ENCODE data around the gene OPCML. TPM values are rescaled to one million over a fixed set of nuclear protein-coding genes. Genes with fewer than 3 reads are reported as not detected.

Gene OPCML
- total RNA-seq, 4 donors from 2014 or later: 0.15 TPM; not detected in 3

GRCh38 chr11:132942611-132943356 lies 589.5 kb downstream of the OPCML start:
- peak overlapping the region; percentile 42 for H3K4me3 ChIP-seq
- peaks cover 15% of the 10 kb centered on the region for H3K4me1 ChIP-seq
- no peak overlapping the region for H3K27ac ChIP-seq
- peaks cover 44% of the 10 kb centered on the region for H3K27me3 ChIP-seq
- no peak for DNase-seq (ENCODE audit: low spot score in 2 of 2)
- WGBS: 38% methylated on average over 21 of the region's 42 CpGs
- no peak for TF ChIP-seq CTCF (IDR thresholded peaks at IDR 0.05)
- no peak for TF ChIP-seq POLR2A (IDR thresholded peaks at IDR 0.05)
- TF ChIP-seq EP300 (IDR thresholded peaks at IDR 0.05): no peak
- no peak for TF ChIP-seq POLR2AphosphoS5 (IDR thresholded peaks at IDR 0.05)
- H3K36me3 ChIP-seq: no peaks in the 10 kb centered on the region
- H3K9me3 ChIP-seq: no peaks in the 10 kb centered on the region

GRCh38 chr11:132941761-132942160 lies 590.5 kb downstream of the OPCML start:
- 75% methylated on average over 3 of the region's 3 CpGs for WGBS
- H3K27ac ChIP-seq: no peak overlapping the region
- no peak overlapping the region for H3K4me3 ChIP-seq
- no peaks in the 10 kb centered on the region for H3K36me3 ChIP-seq
- peaks cover 15% of the 10 kb centered on the region for H3K4me1 ChIP-seq
- H3K27me3 ChIP-seq: peaks cover 42% of the 10 kb centered on the region
- no peaks in the 10 kb centered on the region for H3K9me3 ChIP-seq
- no peak for TF ChIP-seq CTCF (IDR thresholded peaks at IDR 0.05)
- TF ChIP-seq POLR2A (IDR thresholded peaks at IDR 0.05): no peak
- TF ChIP-seq POLR2AphosphoS5 (IDR thresholded peaks at IDR 0.05): no peak
- TF ChIP-seq EP300 (IDR thresholded peaks at IDR 0.05): no peak
- DNase-seq (ENCODE audit: low spot score in 2 of 2): no peak

GRCh38 chr11:132941024-132941646 lies 591.2 kb downstream of the OPCML start:
- no peak for DNase-seq (ENCODE audit: low spot score in 2 of 2)
- peak; percentile 58 to 69 for TF ChIP-seq CTCF (IDR thresholded peaks at IDR 0.05)
- no peak for TF ChIP-seq EP300 (IDR thresholded peaks at IDR 0.05)
- H3K27ac ChIP-seq: no peak overlapping the region
- H3K4me1 ChIP-seq: peaks cover 15% of the 10 kb centered on the region
- 60% methylated on average over 4 of the region's 4 CpGs for WGBS
- H3K27me3 ChIP-seq: peaks cover 39% of the 10 kb centered on the region
- H3K4me3 ChIP-seq: no peak overlapping the region
- H3K36me3 ChIP-seq: no peaks in the 10 kb centered on the region
- no peaks in the 10 kb centered on the region for H3K9me3 ChIP-seq

- 85% methylated on average over 4 of the region's 4 CpGs for WGBS
- Histone ChIP-seq H3K4me3 (no peak overlapping the region), H3K27me3 (peaks cover 6% of the 10 kb centered on the region), H3K36me3 (no peaks in the 10 kb centered on the region), H3K27ac (no peak overlapping the region), H3K9me3 (no peaks in the 10 kb centered on the region), H3K4me1 (no peaks in the 10 kb centered on the region)
- TF ChIP-seq POLR2A (IDR thresholded peaks at IDR 0.05) (no peak), CTCF (IDR thresholded peaks at IDR 0.05) (no peak), EP300 (IDR thresholded peaks at IDR 0.05) (no peak), POLR2AphosphoS5 (IDR thresholded peaks at IDR 0.05) (no peak)
- DNase-seq (ENCODE audit: low spot score in 2 of 2): no peak
These were observed 595.3 kb downstream of the OPCML start for GRCh38 chr11:132937016-132937415.

GRCh38 chr11:132935383-132935782 lies 596.9 kb downstream of the OPCML start:
- 85% methylated on average over 3 of the region's 3 CpGs for WGBS
- H3K27me3 ChIP-seq: no peaks in the 10 kb centered on the region

More at GRCh38 chr11:132935383-132935782, 596.9 kb downstream of the OPCML start:
- Histone ChIP-seq H3K9me3 (peaks cover 4% of the 10 kb centered on the region), H3K4me3 (no peak overlapping the region), H3K27ac (no peak overlapping the region), H3K4me1 (no peaks in the 10 kb centered on the region), H3K36me3 (no peaks in the 10 kb centered on the region)
- TF ChIP-seq CTCF (IDR thresholded peaks at IDR 0.05) (no peak), EP300 (IDR thresholded peaks at IDR 0.05) (no peak), POLR2A (IDR thresholded peaks at IDR 0.05) (no peak), POLR2AphosphoS5 (IDR thresholded peaks at IDR 0.05) (no peak)
- no peak for DNase-seq (ENCODE audit: low spot score in 2 of 2)

Data from suprapubic skin (tissue), 4 donors.